ENCODE results near the gene HNRNPM. TPM values are rescaled to one million over a fixed set of nuclear protein-coding genes. Genes with fewer than 3 reads are reported as not detected.

Gene HNRNPM
- total RNA-seq, 1 experiment from 2014 or later, result 468 TPM

DNA sequence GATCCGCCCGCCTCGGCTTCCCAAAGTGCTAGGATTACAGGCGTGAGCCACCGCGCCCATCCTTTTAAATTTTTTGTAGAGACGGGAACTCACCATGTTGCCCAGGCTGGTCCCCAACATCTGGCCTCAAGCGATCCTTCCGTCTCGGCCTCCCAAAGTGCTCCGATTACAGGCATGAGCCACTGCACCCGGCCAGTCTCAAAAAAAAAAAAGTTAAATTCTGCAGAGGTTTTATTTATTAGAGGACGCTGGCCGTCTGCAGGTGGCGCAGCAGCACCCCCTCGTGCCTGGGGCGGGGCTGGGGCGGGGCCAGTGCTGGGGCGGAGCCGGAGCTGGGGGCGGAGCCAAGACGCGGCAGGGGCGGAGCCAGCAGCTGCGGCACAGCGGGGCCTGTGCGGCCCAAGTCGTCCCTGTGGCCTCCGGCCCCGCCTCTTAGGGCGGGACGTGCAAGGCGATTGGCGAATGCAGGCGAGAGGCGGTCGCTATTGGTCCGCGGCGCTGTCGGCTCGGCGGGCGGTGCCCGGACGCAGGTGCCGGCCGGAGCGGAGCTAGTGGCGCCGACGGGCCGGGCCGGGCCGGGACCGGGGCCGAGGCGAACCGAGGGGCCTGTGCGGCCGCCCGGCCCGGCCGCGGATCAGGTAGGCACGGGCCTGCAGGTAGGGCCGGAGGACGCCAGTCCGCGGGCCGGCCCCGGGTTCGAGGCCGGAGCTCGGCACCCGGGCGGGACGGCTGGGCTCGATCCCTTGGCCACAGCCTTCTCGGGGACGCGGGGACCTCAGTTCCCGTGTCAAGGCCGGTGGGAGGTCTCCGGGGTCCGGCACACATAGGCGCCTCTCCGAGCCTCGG is 31.8 kb upstream of the HNRNPM start, which contains the start of gene MARCHF2:
Gene MARCHF2, plus strand, starts transcription at position 523 of the 846 bp plus-strand sequence. CDS start 8,536 bp downstream, outside the sequence.
- no peak within 1 kb of the TSS for H2BK20ac ChIP-seq (ENCODE audit: low read depth, low read length, poor library complexity, severe bottlenecking)
- no peak within 1 kb of the TSS for H3K14ac ChIP-seq (ENCODE audit: insufficient read depth, low read length)
- no peaks in the 10 kb centered on the region for H3K27me3 ChIP-seq (ENCODE audit: insufficient read depth, low read length)
- TF ChIP-seq, protein P1, sequence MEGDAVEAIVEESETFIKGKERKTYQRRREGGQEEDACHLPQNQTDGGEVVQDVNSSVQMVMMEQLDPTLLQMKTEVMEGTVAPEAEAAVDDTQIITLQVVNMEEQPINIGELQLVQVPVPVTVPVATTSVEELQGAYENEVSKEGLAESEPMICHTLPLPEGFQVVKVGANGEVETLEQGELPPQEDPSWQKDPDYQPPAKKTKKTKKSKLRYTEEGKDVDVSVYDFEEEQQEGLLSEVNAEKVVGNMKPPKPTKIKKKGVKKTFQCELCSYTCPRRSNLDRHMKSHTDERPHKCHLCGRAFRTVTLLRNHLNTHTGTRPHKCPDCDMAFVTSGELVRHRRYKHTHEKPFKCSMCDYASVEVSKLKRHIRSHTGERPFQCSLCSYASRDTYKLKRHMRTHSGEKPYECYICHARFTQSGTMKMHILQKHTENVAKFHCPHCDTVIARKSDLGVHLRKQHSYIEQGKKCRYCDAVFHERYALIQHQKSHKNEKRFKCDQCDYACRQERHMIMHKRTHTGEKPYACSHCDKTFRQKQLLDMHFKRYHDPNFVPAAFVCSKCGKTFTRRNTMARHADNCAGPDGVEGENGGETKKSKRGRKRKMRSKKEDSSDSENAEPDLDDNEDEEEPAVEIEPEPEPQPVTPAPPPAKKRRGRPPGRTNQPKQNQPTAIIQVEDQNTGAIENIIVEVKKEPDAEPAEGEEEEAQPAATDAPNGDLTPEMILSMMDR (conservative IDR thresholded peaks at IDR 0.05), result peak; percentile 71
- no peak within 1 kb of the TSS for H3K9ac ChIP-seq (ENCODE audit: extremely low read depth, insufficient read length, low read length)
- Mint-ChIP-seq H3K4me1 (peaks cover 3 to 4% of the 10 kb centered on the region in 2 experiments), H3K27me3 (ENCODE audit: low read depth) (no peaks in the 10 kb centered on the region; the same call in 1 of the 2 replicates), H3K9me3 (peaks cover 0 to 3% of the 10 kb centered on the region in 2 experiments; a peak in 2 of 5 replicates), H3K27ac (no peak within 1 kb of the TSS), H3K36me3 (ENCODE audit: insufficient read depth in 1 of 3, low read depth in 3 of 3) (no peaks in the 10 kb centered on the region), H3K4me3 (peak within 1 kb of the TSS; percentile 50 to 72)
- H4K8ac ChIP-seq (replicated peaks; ENCODE audit: insufficient read length, low read depth, low read length), result no peak within 1 kb of the TSS
- no peaks in the 10 kb centered on the region for H4K20me1 ChIP-seq (ENCODE audit: control insufficient read depth, insufficient read depth, insufficient read length)
- peaks cover 5% of the 10 kb centered on the region for H3K23me2 ChIP-seq (ENCODE audit: insufficient read length, low read depth, low read length, poor library complexity, severe bottlenecking)
- no peak within 1 kb of the TSS for H2BK120ac ChIP-seq (ENCODE audit: low read depth, low read length, poor library complexity, severe bottlenecking)
- H3K79me1 ChIP-seq (ENCODE audit: insufficient read depth, low read depth, low read length, poor library complexity, severe bottlenecking), result no peaks in the 10 kb centered on the region
- no peak within 1 kb of the TSS for H2BK5ac ChIP-seq (ENCODE audit: insufficient read length, low read length)
- no peak within 1 kb of the TSS for H3K56ac ChIP-seq (ENCODE audit: insufficient read length, low read depth, low read length)
- H2AFZ ChIP-seq (ENCODE audit: low read length), result no peak within 1 kb of the TSS
- H3K4me2 ChIP-seq (ENCODE audit: insufficient read depth, insufficient read length, low read length), result peak within 1 kb of the TSS; percentile 74
- H4K5ac ChIP-seq (ENCODE audit: insufficient read length, low read depth, low read length), result no peak within 1 kb of the TSS
- H3K23ac ChIP-seq (ENCODE audit: insufficient read length, low read depth, low read length), result no peak within 1 kb of the TSS
- peak; percentile 96 for DNase-seq
- H2BK15ac ChIP-seq (ENCODE audit: low read depth, low read length), result no peak within 1 kb of the TSS
- H3K27ac ChIP-seq (ENCODE audit: insufficient read length, low read depth, low read length), result no peak within 1 kb of the TSS
- H3K4ac ChIP-seq (ENCODE audit: low read depth, low read length), result no peak within 1 kb of the TSS
- no peaks in the 10 kb centered on the region for H3K4me1 ChIP-seq (ENCODE audit: insufficient read depth, low read length)
- no peak within 1 kb of the TSS for H2BK12ac ChIP-seq (ENCODE audit: insufficient read length, low read depth, low read length)
- H3K9me3 ChIP-seq (ENCODE audit: control insufficient read depth, low read depth, low read length), result no peaks in the 10 kb centered on the region
- no CpG with 5 or more reads among the region's 89 CpGs for WGBS (ENCODE audit: extremely low coverage, insufficient read length, low lambda C conversion rate)
- H4K91ac ChIP-seq (ENCODE audit: insufficient read length, low read depth, low read length), result no peak within 1 kb of the TSS
- no peak within 1 kb of the TSS for H3K18ac ChIP-seq (ENCODE audit: insufficient read length, low read depth, low read length)
- no peak within 1 kb of the TSS for H3T11ph ChIP-seq (ENCODE audit: low read length)
- H3K79me2 ChIP-seq (ENCODE audit: insufficient read depth, low read length), result no peaks in the 10 kb centered on the region
- no peak within 1 kb of the TSS for H2AK5ac ChIP-seq (ENCODE audit: insufficient read length, low read length)

Measured in H9 (cell line).